Activated CD4-positive, alpha-beta T cell treated with anti-CD3 and anti-CD28 coated beads, Interleukin-2, amount 50 U/mL, for 1 hour (primary cell): ENCODE results near the gene IGSF9B.

Source experiments
- DNase-seq: peaks from one replicate; pipeline ENCODE4 v3.0.0-alpha.2; 2020

The IGSF9B gene

GRCh38 chr11:133952199-133953190 is 4.3 kb downstream of the IGSF9B start:
- no peak for DNase-seq

GRCh38 chr11:133951327-133952198 is 5.2 kb downstream of the IGSF9B start:
- no peak for DNase-seq

DNA sequence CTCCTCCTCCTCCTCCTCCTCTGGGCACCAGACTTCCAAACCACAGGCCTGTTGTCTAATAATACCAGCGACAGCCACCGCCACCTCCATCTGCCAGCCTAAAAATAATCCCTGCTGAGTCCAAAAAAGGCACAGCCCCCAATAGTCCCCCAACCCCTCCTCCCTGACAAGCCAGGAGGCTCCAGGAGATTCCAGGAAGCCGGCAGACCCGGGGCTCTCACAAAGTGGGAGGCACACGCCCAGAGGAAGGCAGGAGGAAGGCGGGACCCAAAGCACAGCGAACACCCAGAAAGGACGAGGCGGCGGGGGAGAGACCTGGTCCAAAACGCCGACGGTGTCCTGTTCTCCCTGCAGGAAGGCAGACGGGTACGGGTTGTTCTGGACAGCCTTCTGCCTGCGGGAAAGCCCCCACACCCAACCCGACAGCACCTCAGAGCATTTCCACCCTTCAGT is 5.9 kb downstream of the IGSF9B start:
- no peak for DNase-seq

DNA sequence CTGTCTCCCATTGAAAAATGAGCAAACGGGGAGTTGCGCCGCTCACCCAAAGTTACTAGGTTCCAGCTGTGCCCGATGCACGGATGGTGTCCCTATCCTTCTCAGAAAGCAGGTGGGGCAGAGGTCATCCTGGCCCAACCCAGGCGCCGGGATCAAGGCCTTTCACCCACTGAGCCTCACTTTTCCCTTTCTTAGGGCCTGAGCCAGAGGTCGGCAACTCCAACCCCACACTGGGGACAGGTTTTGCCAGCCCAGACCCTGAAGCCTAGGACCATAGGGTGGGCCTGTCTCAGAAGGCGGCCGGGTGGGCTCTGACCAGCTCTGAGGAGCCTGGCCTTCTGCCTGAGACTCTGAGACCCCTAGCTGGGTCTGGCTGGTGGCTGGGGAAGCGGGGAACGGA is 6.3 kb downstream of the IGSF9B start:
- no peak for DNase-seq

DNA sequence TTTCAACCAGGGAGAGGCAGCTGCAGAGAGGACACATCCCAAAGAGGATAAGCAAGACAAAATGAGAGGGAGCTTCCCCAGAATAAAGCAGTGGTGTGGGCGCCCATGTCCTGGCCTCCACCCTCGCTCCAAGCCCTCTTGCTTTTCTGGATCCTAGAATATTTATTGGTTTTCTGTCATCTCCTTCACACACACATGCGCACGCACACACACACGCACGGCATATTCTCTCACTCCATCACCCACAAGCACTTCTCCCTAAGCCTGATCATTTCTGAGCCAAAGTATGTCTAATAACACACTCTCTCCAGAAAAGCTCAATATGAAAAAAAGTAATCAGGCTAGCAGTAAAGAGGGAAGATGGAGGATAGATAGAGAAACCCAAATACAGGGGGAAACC is 7.6 kb downstream of the IGSF9B start:
- no peak for DNase-seq

DNA sequence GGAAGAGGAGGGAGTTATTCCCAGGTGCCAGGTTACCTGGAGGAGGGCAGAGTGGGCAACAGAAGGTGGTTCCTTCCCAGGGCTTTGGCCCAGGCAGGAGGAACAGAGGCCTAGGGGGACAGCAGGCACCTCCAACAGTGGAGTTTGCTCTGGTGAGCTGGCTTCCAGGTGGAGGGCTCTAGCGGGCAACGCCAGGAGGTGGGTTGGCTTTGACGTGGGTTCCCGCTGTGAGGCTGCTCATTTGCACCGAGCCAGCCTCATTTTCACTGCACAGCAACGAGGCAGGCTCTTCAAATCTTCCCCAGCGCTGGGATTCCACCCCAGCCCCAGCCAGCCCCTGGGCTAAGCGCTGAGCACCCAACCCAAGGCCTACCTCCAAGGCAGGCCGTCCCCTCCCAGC is 8.1 kb downstream of the IGSF9B start:
- no peak for DNase-seq

DNA sequence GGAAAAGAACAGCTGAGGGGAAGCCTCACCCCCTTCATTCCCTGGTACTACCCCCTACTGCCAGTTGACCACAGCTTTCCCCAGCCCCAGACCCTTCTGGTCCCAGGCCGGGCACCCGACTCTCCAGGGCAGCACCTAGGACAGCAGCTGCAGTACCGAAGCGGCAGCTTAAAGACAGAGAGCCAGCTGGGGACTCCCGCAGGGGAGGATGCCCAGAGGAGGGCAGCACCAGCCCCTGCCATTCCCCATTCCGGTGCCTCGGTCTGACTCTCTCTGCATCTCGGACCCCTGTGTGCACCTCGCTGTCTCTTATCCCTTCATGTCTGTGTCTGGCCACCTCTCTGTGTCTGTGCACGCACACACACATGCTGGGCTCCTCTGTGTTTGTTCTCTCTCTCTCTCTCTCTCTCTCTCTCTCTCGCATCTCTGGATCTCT is 9.4 kb downstream of the IGSF9B start:
- DNase-seq, result peak; percentile 64

DNA sequence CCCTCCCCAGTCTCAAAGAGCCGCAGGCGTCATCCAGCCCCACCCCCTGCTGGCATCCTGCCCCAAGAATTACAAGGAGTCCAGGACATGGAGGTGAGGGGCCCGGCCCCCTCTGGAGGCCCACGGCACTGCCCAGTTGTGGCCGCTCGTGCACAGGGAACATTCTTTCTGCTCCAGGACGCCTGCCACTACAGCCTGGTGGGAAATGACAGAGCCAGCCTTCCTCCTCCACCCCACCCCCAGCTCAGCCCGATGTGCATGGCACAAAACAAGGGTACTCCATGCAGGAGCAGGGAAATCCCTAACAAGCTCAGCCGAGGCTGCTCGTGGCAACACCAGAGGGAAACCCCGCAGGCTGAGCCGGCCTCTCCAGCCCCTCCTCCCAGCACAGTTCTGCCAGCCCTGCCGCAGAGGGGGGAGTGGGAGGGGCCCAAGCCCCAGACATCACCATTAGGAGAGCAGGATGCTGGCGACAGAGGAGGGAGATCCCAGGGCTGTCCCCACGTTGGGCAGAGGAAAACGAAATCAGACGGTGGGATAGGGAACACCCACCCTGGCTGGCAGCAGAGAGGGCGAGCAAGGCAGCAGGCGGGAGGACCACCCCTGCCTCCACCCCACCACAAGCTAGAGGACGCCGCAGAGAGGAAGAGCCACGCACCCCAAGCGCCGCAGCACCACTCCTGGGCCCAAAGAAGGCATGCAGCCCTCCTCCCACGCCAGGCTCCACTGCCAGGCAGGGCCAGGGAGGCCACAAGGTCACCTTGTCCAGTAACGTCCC is 10.0 kb downstream of the IGSF9B start:
- DNase-seq, result no peak

GRCh38 chr11:133946051-133946450 is 10.7 kb downstream of the IGSF9B start:
- no peak for DNase-seq

DNA sequence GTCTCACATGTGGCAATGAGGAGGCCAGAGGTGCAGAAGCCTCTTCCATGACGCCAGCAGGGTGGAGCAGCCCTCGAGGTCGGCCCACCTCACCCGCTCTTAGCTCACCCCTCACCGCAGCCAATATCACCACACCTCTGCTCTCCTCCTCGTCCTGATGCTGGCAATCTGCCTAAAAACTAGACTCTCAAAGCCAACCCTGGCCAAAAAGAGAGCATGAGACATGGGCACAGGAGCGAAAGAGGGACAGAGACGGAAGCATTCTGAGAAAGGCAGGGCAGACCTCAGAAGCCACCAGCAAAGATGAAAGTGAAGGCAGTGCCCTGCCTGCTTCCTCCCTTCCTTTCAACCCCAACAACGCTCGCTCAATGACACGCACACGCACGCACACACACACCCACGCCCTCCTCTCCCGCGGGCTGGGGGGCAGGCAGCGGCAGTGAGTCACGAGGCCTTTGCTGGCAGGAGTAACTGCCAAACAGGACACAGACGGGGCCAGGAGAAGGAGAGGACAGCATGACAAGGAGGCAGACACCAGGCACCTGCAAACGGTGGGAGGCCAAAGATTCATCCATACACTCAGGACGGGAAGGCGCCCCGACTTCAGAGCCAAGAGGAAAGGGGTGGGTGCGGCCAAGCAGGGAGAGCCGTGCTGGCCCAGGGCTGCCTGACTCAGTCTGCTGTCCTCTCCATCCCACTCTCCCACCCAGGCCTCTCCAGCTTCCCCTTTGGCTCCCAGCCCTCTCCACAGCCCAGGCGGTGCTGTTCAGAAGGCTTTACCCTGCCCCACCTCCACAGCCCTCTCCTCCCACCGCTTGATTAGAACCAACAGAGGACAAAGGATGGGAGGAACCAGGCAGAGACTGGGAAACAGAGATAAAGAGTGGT is 11.4 kb downstream of the IGSF9B start:
- peak; percentile 78 for DNase-seq

DNA sequence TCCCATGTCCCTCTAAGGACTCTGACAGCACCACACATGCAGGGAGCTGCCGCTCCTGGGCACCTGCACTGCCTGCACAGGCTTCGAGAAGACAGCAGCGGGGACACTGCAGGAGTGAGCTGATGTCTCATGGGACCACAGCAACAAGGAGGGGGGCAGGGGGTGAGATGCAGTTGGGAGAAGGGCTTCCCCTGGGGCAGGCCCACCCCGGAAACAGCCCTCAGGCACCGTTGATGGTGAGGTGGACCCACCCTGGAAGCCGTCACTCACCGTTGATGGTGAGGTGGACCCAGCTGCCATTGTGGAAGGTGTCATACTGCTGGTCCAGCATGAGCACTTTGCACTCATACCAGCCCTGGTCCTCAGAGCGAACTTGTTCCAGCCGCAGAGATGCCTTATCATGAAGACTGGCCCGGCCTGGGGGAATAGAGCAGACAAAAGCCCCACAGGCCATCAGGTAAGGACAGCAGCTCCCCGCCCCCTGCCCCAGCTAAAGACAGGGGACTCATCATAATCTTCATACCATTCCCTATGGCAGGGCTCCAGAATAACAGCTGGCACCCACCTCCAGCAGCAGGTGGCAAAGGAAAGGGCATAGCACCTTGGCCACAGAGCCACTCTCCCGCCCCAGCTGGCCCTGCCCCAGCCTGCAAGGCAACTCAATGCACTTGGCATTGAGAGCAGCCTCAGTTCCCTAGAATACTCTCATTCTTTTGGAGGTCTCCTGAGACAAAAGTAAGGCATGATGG is 12.6 kb downstream of the IGSF9B start:
- DNase-seq, result no peak

- no peak for DNase-seq
Measured at GRCh38 chr11:133942577-133942976, 14.2 kb downstream of the IGSF9B start.

DNA sequence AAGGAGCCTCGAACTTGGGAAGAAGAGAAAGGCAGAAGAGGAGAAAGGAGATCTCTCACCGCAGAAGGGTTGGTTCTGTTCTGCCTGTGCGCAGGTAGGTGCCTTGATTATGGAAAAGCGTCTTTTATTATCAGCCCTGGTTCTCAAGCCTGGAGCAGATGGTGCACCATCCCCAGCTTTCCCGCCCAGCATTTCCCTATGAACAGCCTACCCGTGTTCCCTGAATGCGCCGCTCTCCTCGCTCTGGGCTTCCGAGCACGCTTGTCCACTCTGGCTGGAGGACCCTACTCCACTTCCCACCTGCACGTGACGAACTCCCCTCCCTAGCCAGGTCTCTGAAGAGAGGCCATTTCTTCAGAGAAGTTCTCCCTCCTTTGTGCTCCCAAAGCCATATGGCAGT is 15.2 kb downstream of the IGSF9B start:
- no peak for DNase-seq

DNA sequence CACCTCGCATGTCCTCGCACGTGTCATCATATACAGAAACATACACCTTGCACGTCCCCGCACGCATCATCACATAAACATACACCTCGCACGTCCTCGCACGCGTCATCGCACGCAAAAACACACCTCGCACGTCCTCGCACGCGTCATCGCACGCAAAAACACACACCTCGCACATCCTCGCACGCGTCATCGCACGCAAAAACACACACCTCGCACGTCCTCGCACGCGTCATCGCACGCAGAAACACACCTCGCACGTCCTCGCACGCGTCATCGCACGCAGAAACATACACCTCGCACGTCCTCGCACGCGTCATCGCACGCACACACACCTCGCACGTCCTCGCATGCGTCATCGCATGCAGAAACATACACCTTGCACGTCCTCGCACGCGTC is 16.7 kb downstream of the IGSF9B start:
- no peak for DNase-seq

GRCh38 chr11:133939558-133939957 is 17.2 kb downstream of the IGSF9B start:
- DNase-seq, result no peak

GRCh38 chr11:133938166-133938565 is 18.6 kb downstream of the IGSF9B start:
- no peak for DNase-seq

DNA sequence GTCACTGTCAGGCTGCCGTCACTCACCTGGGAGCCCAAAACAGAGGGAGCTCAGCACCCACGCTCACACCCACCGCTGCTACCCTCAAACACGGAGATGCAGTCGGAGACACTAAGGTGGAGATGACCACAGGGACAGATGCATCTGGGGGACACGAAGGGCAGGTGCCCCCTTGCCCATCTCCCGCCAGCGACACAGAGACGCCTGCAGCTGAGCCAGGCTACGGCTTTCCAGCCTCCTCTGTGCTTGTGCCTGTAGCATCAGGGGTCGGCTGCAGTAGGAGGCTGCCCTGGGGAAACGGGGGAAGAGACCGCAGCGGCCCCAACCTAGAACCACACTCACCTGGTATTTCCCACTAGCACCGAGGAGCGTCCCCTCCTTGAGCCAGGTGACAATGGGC is 19.3 kb downstream of the IGSF9B start:
- DNase-seq, result no peak

- DNase-seq, result no peak
Measured at GRCh38 chr11:133937015-133937414, 19.8 kb downstream of the IGSF9B start.

- no peak for DNase-seq
Measured at GRCh38 chr11:133936592-133936991, 20.2 kb downstream of the IGSF9B start.

- no peak for DNase-seq
Measured at GRCh38 chr11:133936136-133936535, 20.6 kb downstream of the IGSF9B start.

- no peak for DNase-seq
Measured at GRCh38 chr11:133935551-133935910, 21.2 kb downstream of the IGSF9B start.
